ENCODE data around the gene NASP. TPM values are rescaled to one million over a fixed set of nuclear protein-coding genes. Genes with fewer than 3 reads are reported as not detected.
A peak's percentile ranks its signal among the peaks of the same experiment; 100 is the strongest.

The NASP gene
- total RNA-seq, 1 donor from 2014 or later = 258 TPM

DNA sequence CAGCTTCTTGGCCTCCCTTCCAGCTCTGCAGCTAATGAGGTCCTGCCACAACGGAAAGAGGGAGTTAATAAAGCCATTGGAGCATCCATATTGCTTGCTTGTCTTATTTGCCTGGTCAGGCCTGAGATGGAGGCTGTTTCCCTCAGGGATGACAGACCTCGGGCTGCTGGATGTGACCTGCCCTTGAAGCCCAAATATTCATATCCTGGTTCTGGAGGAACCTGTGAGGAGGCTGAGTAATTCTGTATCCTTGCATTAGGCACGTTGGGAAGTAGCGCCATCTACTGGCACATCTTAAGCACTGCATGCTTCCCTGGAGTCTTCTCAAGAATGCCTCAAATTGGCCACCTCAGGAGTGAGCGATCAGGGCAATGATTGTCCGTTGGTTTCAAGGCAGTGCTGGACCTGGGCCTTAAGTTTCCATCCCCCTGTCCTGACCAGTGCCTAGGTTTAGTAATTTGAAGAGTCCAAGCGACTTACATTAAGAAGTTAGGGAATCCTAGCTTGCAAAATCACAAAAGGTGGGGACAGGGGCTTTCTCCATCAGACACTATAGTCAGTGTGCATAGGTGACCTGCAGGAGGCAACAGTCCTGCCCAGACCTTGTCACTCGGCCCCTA lies 13.8 kb upstream of the NASP start:
- TF ChIP-seq, protein P1, sequence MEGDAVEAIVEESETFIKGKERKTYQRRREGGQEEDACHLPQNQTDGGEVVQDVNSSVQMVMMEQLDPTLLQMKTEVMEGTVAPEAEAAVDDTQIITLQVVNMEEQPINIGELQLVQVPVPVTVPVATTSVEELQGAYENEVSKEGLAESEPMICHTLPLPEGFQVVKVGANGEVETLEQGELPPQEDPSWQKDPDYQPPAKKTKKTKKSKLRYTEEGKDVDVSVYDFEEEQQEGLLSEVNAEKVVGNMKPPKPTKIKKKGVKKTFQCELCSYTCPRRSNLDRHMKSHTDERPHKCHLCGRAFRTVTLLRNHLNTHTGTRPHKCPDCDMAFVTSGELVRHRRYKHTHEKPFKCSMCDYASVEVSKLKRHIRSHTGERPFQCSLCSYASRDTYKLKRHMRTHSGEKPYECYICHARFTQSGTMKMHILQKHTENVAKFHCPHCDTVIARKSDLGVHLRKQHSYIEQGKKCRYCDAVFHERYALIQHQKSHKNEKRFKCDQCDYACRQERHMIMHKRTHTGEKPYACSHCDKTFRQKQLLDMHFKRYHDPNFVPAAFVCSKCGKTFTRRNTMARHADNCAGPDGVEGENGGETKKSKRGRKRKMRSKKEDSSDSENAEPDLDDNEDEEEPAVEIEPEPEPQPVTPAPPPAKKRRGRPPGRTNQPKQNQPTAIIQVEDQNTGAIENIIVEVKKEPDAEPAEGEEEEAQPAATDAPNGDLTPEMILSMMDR (IDR thresholded peaks at IDR 0.05; ENCODE audit: unreplicated experiment) = peak; percentile 97
- peaks cover 18% of the 10 kb centered on the region for H3K36me3 Mint-ChIP-seq (ENCODE audit: insufficient read depth)
- DNase-seq (ENCODE audit: low spot score, unreplicated experiment) = peak; percentile 54
- no peak overlapping the region for H3K27ac Mint-ChIP-seq
- H3K4me1 Mint-ChIP-seq (ENCODE audit: low read depth) = no peaks in the 10 kb centered on the region
- H3K27me3 Mint-ChIP-seq = no peaks in the 10 kb centered on the region
- no peak overlapping the region for H3K4me3 Mint-ChIP-seq (ENCODE audit: low read depth)
- H3K9me3 Mint-ChIP-seq (ENCODE audit: low read depth) = no peaks in the 10 kb centered on the region

DNA sequence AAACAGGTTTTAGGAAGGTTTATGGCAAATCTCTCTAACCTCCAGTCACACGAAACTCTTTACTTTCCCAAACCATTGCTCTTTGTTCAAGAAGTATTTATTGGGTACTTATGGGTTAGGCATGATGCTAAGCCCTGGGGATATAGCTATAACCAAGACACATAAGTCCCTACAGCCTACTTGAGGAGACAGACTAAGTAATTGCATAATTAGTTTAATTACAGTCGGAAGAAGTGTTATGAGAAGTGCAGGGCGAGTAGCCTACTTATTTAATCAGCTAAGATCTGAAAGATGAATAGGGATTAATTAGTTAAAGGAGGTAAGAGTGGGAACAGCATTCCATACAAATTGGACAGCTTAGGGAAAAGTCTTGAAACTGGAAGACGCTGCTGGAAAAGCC lies 13.2 kb upstream of the NASP start:
- Mint-ChIP-seq H3K4me3 (ENCODE audit: low read depth) (no peak overlapping the region), H3K27ac (no peak overlapping the region), H3K36me3 (ENCODE audit: insufficient read depth) (peaks cover 18% of the 10 kb centered on the region), H3K27me3 (no peaks in the 10 kb centered on the region), H3K9me3 (ENCODE audit: low read depth) (no peaks in the 10 kb centered on the region), H3K4me1 (ENCODE audit: low read depth) (no peaks in the 10 kb centered on the region)
- TF ChIP-seq, protein P1 (IDR thresholded peaks at IDR 0.05; ENCODE audit: unreplicated experiment) = no peak
- no peak for DNase-seq (ENCODE audit: low spot score, unreplicated experiment)

DNA sequence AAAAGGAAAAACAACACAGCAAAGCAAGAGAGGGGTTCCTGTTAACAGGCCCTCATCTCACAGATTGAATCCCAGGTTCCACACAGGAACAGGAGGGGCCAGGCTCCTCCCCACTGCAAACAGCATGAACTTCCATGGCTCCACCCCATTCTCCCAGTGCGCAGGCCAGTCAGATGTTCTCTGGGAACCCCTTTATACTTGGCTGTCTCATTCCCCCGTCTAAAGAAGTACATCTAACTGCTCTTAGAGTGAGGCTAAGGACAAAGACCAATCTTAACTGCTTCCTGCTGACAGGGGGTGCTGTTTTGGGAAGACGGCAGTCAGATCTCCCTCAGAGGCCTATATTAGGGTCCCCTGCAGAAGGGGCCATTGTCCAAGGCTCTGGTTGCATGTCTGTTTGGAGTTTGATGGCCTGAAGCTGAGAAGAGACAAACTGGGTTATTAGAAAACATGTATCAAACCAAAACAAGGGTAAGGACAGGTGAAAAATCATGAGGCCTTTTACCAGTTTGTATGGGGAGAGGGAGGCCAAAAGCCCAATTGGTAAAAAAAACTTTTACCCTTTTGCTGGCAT lies 10.5 kb upstream of the NASP start:
- no peak for DNase-seq (ENCODE audit: low spot score, unreplicated experiment)
- TF ChIP-seq, protein P1 (IDR thresholded peaks at IDR 0.05; ENCODE audit: unreplicated experiment) = no peak
- H3K9me3 Mint-ChIP-seq (ENCODE audit: low read depth) = no peaks in the 10 kb centered on the region
- H3K36me3 Mint-ChIP-seq (ENCODE audit: insufficient read depth) = peaks cover 11% of the 10 kb centered on the region
- H3K27ac Mint-ChIP-seq = no peak overlapping the region
- no peaks in the 10 kb centered on the region for H3K27me3 Mint-ChIP-seq
- no peaks in the 10 kb centered on the region for H3K4me1 Mint-ChIP-seq (ENCODE audit: low read depth)
- H3K4me3 Mint-ChIP-seq (ENCODE audit: low read depth) = no peak overlapping the region

DNA sequence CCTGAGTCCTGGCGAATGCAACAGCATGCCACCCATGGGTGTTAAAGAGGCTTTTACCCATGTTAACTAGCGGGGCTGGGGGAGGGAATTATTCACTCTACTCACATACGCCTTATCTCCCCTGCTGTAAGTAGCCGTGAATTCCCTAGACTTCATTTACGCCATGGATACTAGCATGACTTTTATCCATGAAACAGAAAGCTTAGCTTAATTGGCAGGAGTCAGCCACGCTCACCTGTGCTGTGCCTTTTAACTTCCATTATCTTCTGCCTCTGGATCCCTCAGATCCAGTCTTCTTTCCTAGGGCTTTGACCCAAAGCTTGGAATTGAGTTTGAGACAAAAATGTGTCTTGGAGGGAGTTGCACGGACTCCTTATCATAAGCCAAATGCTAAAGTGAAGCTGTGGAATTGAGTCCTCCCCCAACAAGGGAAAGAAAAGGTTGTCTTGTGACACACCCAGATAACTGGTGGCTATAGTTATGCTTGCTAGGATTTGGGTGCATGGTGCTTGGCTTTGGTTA lies 9.7 kb upstream of the NASP start:
- peaks cover 8% of the 10 kb centered on the region for H3K36me3 Mint-ChIP-seq (ENCODE audit: insufficient read depth)
- H3K4me1 Mint-ChIP-seq (ENCODE audit: low read depth) = no peaks in the 10 kb centered on the region
- DNase-seq (ENCODE audit: low spot score, unreplicated experiment) = no peak

DNA sequence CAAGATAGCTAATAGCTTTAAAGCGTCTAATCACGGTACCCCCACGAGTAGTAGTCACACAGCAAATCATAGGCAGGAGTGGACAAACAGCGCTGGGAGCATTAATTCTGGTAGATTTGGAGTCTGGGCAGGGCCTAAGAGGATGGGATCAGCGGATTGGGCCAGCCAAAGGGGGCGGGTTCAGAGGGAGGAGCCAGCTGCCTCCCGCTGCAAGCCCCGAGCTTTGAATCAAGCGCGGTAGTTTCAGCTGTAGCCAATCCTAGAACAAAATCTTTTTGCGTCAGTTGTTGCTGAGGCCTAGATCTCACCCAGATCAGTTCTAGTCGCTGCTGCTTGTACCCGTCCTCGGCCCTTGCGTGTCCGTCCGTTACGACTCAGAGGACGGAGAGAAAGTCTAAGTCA lies 576 bp upstream of the NASP start:
- H3K36me3 Mint-ChIP-seq (ENCODE audit: insufficient read depth) = no peaks in the 10 kb centered on the region
- peak overlapping the region; percentile 96 for H3K4me3 Mint-ChIP-seq (ENCODE audit: low read depth)
- H3K27ac Mint-ChIP-seq = peak overlapping the region; percentile 99
- no peaks in the 10 kb centered on the region for H3K9me3 Mint-ChIP-seq (ENCODE audit: low read depth)
- H3K4me1 Mint-ChIP-seq (ENCODE audit: low read depth) = peaks cover 16% of the 10 kb centered on the region
- peak; percentile 84 for DNase-seq (ENCODE audit: low spot score, unreplicated experiment)
- TF ChIP-seq, protein P1 (IDR thresholded peaks at IDR 0.05; ENCODE audit: unreplicated experiment) = no peak
- no peaks in the 10 kb centered on the region for H3K27me3 Mint-ChIP-seq

More for the DNA sequence above, 9.7 kb upstream of the NASP start:
- TF ChIP-seq, protein P1 (IDR thresholded peaks at IDR 0.05; ENCODE audit: unreplicated experiment) = no peak
- no peak overlapping the region for H3K27ac Mint-ChIP-seq
- H3K4me3 Mint-ChIP-seq (ENCODE audit: low read depth) = no peak overlapping the region
- no peaks in the 10 kb centered on the region for H3K27me3 Mint-ChIP-seq
- no peaks in the 10 kb centered on the region for H3K9me3 Mint-ChIP-seq (ENCODE audit: low read depth)
